ENCODE data around the gene DUOX1.
"Not testable (repeated sequence)": the region's sequence is repeated elsewhere in the genome, so short reads cannot be mapped to it uniquely, and the experiment has no call there.

The DUOX1 gene

DNA sequence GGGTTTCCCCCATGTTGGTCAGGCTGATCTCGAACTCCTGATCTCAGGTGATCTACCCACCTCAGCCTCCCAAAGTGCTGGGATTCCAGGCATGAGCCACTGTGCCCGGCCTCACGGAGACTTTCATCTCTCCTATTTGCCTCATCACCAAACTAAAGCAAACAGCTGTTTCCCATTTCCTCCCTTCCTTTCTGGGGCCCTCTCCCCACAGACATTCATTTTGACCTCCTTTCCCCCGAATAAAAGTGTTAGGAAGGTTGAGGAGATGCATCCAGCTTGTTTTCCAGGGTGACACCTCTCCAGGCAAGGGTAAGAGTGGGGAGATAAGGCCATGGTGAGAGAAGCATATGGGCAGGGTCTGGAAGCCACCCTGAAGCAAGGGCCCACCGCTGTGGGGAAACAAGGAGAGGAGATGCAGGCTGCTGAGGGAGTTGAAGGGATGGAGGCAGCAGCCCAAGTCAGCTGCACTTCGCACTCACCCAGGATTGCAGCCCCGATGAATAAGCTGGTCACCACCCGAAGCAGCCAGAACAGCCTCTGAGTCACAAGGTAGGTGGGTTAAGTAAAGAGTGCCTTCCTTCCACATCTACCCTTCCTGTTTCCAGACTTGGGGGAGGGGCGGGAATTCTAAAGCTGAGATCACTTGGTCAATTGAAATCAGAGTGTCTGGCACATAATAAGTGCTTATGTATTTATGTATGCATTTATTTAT lies 7.9 kb upstream of the DUOX1 start:
- peak; percentile 44 for DNase-seq (ENCODE audit: low read depth)

DNA sequence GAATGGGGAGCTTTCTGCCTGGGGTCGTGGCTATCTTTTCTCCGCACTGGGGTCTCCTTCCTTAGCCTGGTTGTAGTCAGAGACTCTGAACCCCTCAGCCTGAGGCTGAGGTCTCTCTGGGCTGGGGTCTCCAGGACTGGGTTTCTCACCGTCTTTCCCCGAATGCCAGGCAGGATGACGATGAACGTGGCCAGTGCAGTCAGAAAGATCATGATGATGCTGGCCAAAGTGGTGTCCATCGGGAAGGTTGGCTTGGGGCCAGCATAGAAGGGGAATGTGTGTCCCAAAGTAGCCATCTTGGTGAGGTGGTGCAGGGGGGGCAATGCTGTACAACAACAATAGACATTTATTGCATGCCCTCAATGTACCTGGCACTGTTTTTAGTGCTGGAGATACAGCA lies 7.1 kb upstream of the DUOX1 start:
- no peak for DNase-seq (ENCODE audit: low read depth)

DNA sequence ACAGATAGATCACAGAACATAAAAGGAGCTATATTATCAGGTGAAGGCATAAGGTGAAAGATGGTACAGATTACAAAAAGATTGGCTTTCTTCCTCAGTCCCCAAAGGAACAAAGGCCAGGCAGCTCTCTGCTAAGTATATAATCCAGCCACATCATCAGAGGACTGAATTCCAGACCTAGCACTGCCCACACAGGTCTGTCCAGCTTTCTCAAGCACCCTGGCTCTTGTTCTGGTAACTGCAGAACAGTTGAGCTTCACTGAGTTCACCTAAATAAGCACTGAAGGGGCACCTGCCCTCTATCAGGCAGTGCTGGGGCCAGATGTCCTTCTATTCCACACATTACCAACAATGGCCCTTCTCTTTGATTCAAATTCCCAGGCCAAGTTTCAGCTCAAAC lies 6.4 kb upstream of the DUOX1 start:
- DNase-seq (ENCODE audit: low read depth), result no peak

DNA sequence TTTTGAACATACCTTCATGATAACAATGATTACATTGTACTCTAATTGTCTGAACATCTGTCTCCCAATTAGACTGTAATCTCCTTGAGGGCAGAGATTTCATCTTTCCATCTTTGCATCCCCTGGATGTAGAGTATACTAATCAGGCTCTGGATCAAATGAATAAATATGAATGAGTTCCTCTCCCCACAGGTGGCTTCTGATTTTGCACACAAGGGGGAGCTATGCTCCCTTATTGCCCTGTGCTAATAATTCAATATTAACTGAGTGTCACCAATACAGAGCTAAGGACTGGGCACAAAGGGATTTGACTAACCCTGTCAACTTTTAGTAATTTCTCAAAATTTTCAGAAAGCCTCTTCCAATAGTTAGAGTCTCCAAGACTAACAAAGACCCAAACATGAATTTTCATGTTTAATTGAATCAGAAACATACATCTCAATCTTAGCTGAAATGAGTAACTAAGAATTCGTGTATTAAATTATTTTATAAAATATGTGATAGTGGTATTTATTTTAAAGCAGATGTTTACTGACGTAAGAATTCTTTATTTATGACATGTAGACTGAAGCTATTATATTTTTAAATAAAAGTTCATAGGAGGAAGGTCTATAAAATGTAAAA lies 3.1 kb upstream of the DUOX1 start:
- no peak for DNase-seq (ENCODE audit: low read depth)

DNA sequence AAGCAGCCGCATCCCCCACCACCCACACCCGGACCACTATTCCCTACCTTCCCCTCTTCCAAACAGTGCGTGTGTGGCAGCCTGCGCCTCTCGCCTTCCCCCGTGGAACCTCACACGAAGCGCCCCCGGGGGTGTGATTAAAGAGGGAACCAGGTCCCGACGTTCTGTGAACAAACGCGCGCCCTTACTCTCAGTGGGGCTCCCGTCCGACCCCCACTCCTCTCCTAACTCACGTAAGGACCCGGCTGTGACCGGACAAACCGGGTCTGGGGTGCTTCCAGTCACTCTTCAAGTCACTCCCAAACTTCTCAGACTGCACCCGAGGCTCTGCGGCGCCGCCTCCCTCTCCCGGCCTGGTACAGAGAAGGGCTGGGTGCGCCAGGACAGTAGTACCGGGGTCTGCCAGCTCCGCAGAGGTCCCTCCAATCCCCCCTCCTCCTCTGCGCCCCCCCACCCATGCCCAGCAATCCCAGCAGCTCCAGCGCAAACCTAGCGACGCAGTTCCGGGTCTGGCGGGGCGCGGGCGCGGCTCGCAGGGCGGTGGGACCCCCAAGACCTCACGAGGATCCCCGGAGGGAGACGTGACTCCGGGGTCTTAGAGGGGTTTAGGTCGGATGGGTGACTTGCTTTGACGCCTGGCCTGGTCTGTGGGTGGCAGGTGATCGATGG lies 689 bp upstream of the DUOX1 start:
- DNase-seq (ENCODE audit: low read depth), result no peak

DNA sequence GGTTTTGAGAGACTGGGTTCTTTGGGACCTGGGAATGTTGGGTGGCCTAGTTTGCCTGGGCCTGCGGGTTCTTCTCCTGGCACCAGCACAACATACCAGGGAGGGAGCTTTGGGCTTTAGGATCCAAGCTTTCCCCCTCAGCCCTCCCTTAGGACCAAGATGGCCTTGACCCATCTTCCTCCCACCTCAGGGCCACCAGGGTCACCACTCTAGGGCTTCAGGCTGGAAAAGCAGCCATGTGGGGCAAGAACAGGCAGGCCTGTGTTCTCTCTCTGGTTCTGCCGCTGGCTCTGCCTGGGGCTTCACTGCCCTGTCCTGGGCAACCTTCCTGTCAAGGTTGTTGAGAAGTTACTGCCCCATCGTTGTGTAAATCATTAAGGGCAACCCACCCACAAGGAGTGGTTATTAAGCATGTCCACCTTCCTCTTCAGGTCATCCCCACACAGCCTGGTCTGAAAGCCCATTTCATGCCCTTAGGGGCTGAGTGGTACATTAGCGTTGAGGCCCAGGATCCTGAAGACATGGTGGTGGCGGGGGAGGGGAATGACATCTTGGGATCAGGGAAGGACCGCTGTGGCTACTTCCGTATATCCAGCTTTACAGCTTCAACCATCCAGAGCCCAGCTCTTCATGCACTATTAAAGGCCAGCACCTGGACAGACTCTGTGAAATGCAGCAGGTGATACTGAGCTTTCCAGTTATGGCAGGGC lies 652 bp downstream of the DUOX1 start:
- no peak for DNase-seq (ENCODE audit: low read depth)

DNA sequence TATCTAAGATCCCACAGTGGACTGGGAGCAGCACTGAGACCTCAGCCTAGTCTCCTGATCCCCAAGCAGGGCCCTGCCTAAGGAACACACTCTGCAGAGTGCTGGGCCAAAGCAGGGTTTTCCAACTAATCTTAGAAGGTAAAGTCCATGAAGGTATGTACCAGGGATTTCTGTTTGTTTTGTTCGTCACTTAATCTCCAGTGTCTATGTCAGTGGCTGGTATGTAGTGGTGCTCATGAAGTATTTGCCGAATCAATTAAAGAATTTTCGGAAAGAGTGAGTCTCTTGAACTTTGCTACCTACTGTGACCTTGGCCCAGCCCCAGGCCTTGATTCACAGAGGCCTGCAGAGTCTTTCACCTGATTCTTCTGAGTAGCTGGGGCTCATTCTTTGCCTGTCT lies 1.7 kb downstream of the DUOX1 start:
- no peak for DNase-seq (ENCODE audit: low read depth)

DNA sequence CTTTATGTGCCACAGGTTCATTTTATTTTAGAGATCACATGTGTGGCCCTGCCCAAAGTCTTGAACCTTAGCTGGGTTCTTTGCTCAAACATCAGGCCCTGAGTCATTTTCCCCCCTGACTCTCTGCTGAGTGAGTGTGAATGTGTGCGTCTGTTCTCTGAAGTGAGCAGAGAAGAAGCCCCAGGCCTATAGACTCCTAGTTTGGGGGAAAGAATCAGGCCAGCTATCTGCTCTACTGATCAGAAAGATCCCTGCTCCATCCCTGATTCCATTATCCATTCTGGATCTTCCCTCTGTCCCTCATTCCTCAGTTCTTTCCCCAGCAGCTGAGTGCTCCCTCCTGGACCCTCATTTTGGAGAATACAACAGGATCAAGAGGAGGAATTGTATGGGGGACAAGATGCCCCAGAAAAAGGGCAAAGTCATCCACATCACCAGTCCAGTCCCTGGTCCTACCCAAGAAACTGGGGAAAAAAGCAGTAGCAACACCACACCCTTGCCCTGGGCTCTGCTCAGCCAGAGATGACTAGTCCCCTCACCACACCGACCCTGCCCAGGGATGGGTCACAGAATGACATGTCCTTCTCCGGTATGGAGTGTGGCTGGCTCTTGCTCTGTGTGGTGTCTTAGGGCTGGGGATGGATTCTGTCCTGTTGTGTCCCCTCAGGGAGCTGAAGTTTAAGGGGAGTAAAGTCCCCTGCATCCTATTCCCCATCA lies 3.2 kb downstream of the DUOX1 start:
- no peak for DNase-seq (ENCODE audit: low read depth)

DNA sequence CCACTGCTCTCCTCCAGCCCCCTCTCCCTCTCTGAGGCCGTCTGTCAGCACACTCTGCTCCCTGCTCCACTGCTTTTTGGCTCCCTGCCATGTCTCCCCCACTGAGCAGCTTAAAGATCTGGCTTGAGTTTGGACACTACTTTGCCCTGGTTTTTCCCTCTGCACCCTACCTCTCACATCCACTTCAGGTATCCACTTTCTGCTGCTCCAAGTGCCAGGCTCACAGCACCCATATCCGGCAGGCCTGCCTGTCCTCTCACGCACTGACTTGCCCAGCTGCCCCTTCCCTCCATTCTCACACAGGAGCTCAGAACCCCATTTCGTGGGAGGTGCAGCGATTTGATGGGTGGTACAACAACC lies 3.7 kb downstream of the DUOX1 start:
- DNase-seq (ENCODE audit: low read depth), result no peak

DNA sequence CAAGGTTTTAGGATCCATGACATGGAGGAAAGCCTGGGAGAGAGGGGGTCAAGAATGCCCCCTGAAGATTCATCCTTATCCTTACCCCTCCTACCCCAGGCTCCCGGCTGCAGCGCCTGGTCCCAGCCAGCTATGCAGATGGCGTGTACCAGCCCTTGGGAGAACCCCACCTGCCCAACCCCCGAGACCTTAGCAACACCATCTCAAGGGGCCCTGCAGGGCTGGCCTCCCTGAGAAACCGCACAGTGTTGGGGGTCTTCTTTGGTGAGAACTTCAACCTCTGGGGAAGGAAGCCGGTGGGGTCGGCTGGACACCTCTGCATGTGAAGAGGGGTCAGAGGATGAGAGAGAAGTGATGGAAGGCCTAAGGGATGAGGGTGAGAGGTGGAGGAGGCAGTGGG lies 4.3 kb downstream of the DUOX1 start:
- no peak for DNase-seq (ENCODE audit: low read depth)

DNA sequence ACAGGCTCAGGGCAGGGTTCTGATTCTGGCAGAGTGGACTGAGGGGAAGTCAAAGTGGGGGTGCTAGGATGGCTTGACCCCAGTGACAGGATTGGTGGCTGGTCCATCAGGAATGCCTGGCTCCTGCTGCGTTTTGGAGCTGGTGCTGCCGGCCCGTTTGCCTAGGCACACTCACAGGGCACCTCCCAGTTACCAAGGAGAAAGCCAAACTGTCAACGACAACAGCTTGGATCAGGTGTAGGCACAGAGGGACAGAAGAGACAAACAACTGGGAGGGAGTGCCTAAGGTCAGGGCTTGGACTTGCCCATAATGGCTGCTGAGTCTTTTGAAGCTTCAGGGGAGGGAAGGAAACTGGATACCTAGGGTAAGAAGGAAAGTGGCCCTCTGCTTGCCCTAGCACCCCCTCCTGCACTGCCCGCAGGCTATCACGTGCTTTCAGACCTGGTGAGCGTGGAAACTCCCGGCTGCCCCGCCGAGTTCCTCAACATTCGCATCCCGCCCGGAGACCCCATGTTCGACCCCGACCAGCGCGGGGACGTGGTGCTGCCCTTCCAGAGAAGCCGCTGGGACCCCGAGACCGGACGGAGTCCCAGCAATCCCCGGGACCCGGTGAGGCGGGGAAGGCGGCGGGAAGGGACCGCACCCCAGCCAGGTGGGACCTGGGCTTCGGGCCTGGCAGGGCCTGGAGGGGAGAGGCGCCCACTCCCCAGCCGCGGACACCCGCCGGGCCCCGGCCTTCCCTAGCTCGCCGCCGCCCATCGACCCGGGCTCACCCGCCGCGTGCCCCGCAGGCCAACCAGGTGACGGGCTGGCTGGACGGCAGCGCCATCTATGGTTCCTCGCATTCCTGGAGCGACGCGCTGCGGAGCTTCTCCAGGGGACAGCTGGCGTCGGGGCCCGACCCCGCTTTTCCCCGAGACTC lies 5.1 kb downstream of the DUOX1 start:
- no peak for DNase-seq (ENCODE audit: low read depth)

DNA sequence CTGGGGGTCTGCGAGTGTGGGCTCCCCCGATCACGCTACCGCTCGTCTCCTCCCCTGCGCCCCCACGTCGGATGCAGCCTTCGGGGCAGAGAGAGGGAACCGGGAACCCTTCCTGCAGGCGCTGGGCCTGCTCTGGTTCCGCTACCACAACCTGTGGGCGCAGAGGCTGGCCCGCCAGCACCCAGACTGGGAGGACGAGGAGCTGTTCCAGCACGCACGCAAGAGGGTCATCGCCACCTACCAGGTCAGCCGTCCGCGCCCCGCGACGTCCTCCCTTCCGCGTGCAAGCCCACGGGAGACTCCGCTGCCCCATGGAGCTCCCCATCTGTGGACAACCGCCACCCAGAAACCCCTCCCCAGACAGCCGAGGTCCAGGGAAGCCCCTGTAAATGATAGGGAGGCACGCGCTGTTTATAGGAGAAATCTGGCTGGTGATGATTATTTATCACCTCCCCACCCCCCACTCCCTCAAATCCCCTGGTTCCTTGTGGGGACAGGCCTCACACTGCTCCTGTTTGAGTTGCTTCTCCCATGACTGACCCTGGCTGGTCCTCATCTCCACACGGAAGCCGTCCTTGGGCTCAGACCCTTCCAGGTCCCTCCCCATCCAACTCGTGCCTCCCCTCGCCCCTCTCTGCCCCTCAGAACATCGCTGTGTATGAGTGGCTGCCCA lies 6.0 kb downstream of the DUOX1 start:
- not testable (repeated sequence) for DNase-seq (ENCODE audit: low read depth)

DNA sequence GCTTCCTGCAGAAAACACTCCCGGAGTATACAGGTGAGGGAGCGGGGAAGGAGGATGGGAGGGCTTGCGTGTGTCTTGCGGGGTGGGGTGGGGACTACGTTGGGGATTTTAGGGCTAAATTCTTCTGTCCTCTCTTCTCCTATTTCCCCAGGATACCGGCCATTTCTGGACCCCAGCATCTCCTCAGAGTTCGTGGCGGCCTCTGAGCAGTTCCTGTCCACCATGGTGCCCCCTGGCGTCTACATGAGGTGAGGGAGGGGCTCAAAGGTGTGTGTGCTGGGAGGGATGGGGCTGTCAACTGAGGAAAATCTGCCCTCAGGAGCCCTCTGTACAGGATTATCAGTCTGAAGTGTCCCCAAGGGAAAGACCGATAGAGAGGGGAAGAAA lies 6.6 kb downstream of the DUOX1 start:
- no peak for DNase-seq (ENCODE audit: low read depth)

DNA sequence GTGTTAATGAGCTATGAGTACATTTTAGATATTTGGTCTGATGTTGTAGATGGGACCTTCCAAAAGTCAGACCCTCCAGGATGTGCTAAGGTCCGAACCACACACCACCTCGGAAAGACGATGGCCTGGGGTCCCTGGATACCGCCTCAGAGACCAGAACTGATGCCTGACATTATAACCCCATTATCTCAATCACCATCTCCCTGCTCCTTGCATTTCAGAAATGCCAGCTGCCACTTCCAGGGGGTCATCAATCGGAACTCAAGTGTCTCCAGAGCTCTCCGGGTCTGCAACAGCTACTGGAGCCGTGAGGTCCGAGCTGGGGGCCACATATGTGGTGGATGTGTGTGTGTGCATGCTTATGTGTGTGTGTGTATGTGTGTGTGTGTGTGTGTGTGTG lies 7.9 kb downstream of the DUOX1 start:
- DNase-seq (ENCODE audit: low read depth), result no peak

DNA sequence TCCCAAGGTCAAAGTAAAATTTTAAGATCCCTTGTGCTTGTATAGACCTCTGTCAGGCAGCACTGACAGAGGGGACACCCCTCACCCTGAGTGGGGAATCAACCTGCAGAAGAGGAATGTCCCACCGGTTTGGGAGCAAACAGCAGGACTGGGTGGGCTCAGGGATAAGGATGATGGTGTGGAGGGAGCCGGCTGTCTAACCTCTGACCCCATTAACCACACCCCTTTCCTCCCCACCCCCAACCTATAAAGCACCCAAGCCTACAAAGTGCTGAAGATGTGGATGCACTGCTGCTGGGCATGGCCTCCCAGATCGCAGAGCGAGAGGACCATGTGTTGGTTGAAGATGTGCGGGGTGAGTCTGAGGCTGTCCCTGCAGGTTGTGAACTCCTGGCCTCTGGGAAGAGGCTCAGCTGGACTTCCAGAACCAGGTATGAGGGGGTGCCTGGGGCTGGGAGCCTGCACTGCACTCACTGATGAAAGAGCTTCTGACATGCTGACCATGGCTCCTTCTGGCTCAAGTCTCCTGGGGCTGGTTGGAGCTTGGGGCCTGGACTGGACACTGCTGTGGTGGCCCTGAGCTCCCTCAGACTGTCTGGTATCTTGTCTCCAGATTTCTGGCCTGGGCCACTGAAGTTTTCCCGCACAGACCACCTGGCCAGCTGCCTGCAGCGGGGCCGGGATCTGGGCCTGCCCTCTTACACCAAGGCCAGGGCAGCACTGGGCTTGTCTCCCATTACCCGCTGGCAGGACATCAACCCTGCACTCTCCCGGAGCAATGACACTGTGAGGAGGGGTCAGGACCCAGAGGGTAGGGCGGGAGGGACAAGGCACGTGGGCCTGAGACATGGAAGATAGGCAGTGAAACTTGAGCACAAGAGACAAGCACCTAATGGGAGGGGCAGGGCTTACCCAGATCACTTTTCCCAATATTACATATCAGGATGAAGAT lies 9.3 kb downstream of the DUOX1 start:
- DNase-seq (ENCODE audit: low read depth), result no peak

DNA sequence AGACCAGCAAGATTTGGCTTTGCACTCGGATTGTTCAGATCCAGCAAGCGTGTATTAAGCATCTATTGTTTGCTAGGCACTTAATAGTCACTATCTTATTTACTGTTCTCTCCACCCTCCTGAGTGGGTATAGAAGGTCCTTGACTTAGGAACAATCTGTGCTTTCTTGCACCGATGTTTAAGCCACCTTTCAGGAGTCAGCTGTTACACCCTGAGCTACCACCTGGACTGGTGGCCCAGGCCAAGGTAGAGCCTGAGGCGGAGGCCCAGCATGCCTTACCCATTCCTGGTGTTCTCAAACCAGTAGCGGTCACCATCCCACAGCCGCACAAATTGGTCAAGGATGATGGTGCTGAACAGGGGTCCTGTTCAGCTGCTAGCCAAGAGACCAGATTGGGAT lies 10.0 kb downstream of the DUOX1 start:
- no peak for DNase-seq (ENCODE audit: low read depth)

DNA sequence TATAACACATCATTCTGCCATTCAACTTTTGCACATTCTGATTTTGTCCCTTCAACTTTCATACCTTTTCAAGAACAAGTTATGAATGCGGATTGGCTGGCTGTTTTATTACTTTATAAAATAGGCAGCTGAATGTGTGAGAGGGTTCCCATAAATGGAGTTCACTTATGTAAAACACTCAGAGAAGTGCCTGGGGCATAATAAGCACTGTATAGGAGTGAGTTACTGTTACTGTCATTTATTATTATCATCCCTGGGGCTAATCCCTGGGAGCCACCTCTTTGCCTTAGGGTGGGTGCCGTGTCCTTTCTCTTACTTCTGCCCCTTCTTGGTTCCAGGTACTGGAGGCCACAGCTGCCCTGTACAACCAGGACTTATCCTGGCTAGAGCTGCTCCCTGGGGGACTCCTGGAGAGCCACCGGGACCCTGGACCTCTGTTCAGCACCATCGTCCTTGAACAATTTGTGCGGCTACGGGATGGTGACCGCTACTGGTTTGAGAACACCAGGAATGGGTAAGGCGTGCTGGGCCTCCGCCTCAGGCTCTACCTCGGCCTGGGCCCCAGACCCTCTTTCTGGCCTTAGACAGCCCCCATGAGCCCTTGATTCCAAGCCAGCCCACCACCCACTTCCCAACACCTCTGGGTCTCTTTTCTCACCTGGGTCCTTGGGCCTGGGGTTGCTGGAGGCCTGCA lies 10.9 kb downstream of the DUOX1 start:
- DNase-seq (ENCODE audit: low read depth), result no peak

DNA sequence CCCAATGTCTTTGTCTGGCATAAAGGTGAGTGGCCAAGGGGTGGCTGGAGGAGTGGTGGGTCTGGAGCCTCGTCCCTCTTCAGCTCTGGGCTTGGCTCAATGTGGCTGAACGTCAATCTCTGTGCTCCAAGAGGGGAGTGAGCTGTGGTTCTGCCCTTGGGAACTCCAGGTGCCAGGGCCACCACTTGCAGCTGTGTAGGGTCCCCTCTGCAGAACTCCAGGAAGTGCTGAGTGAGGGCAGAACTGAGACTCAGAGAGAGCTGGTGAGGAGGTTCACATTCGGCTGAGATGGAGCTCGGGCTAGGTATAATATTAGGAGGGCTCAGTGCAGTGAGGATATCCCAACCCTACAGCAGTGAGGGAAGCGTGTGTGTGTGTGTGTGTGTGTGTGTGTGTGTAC lies 11.6 kb downstream of the DUOX1 start:
- no peak for DNase-seq (ENCODE audit: low read depth)

DNA sequence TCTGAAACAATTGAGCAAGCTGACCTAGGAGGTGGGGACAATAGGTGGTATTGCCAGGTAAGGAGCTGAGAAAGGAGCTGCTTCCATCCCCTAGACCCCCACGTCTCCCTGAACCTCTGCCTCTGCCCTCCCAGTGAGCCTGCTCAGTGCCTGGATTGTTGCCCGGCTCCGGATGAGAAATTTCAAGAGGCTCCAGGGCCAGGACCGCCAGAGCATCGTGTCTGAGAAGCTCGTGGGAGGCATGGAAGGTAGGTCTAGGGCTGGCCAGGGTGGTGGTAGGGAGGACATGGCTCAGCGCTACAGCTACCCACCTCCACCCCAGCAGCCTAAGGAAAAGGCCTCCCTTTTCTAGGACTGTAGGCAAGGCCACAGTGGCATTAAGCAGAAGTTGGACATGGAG lies 13.3 kb downstream of the DUOX1 start:
- no peak for DNase-seq (ENCODE audit: low read depth)
